HG03460 (cell line): ENCODE measurements around the gene PRCC.

Source experiments
- ATAC-seq: cut with Tn5 transposase; IDR thresholded peaks from one replicate; pipeline ENCODE4 v1.9.1; 2021; ENCODE audit not compliant: unreplicated experiment

The PRCC gene

DNA sequence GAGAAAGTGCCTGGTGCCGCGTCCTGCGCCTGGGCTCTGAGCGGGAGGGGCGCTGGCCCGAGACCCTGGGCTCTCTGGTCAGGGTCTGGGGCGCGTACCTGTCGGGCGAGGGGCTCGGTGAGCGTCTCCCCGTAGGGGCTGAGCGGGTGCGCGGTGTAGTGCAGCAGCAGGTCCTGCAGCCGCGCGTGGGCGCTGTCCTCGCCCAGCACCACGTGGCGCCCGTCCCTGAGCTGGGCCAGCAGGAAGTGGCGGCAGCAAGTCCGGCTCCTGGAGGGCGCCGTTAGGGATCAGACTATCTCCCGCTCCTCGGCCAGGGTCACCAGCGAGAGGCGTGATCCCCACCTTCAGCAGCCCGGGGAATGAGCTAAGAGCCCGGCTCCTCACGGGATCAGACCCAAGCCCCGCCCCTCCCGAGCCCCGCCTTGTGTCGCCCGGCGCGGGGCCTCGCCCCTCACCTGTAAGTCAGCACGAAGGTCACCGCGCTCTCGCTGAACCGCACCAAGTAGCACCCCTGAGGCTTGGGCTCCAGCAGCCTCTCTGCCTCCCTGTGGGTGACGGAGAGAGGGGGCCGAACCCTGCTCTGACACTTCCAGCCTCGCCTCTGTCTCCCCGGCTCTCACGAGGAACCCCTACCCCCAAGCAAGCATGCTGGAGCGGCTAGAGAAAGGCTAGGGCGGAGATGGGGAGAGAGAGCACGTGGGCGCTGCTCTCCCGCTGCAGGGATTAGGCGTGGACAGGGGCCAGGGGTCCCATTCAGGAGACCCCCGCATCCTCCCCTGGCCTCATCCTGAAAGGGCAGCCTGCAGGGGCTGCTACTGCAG is 46.6 kb downstream of the PRCC start:
- no peak for ATAC-seq

DNA sequence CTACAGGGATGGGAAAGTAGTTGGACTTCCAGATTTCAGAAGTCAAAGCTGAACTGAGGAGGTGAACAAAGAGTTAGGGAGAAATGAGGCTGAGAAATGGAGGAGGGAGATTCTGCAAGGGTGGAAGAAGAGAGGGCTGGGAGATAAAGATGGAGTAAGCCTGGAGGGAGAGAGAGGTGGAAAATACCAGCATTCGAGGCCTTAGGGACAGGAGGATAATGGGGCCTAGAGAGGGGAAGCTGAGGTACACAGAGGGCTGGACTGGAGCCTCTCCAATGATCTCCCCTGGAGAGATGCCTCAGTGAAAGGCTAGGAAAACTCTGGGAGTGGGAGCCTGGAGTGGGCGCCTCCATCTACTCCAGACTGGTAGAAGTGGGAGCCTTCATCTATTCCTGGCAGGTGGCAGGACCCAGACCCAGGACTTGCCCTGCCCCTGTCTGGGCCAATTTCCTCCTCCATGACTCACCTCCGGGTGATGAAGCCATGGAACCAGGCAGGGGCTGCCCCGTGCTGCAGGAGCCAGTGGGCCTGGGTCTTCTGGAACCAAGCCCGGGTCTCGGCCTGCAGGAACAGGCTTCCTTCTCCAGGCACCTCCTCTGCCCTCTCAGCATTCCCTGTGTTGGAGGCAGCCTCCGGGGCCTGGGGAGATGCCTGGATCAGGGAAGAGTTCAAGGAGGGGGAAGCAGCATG is 47.4 kb downstream of the PRCC start:
- no peak for ATAC-seq

DNA sequence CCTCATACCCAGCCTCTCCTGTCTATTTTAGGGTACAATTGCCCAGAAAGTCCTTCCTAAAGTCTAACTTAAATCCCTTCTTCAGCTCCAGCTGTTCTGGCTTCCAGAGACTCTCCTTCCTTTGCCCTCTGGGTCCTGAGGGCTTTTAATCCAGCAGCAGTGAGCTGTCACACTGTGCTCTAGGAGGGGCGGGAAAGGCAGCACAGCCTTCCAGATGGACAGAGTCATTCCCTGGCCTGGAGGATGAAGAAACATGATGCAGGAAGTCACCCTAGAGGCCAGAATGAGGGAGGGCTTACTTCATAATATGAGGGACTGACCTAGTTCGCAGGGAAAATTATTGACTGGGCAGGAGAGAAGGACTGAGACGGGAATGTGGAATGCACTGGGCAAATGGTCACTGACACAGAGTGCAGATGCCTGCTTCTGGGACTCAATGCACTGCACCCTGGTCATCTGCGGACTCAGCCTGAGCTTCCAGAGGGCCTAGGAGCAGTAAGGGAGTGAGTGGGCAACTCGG is 48.0 kb downstream of the PRCC start:
- ATAC-seq: no peak

GRCh38 chr1:156815961-156816422 is 48.7 kb downstream of the PRCC start:
- no peak for ATAC-seq

- ATAC-seq: peak; percentile 79
Observed at GRCh38 chr1:156816561-156817328, 49.4 kb downstream of the PRCC start, which contains the start of gene SH2D2A. TSS of gene SH2D2A (minus strand) at chr1:156816848. CDS start at chr1:156816708, 140 bp downstream.

- no peak for ATAC-seq
Observed at GRCh38 chr1:156821801-156822200, 54.5 kb downstream of the PRCC start.

DNA sequence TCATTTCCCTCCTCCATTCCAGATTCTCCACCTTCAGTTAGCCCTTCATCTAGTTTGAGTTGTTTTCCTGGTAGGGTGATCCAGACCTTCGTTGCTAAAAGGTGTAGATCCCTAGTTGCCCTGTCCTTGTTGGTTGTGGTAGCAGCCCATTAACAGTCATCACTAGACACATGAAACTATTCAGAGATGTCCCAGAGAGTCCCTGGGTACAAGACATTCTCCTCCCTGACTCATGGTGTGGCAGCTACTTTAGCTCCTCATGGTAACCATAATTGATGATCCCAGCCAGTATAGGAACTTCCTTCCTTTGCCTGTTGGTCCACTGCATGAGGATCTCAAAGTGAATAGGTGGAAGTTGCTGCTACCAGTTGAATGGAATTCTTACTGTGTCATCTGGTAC is 55.3 kb downstream of the PRCC start:
- no peak for ATAC-seq

DNA sequence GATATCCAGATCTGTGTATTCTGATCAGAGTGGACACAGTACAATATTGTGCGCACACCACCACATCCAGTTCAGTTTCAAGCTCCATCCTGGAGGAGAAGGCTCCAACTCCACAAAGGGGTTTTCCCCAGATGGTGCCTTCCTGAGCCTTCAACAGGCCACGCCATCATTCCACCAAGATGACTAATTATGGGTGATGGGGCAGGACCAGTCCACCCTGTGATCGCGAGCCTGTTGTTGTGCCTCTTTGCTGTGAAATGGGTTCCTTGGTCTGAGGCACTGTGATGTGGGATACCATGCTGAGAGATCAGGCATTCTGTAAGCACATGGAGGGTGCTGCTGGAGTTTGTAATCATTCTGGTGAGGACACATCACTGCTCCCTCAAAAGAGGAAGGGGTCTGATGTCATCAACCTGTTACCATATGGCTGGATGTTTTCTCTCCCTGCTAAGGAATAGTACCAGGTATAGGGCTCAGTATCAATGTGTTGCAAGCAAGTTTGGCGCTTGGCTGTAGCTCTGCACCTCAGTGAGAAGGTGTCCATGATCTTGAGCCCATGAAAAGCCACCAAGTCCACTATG is 56.0 kb downstream of the PRCC start:
- ATAC-seq: no peak

- ATAC-seq: no peak
Observed at GRCh38 chr1:156826630-156827029, 59.3 kb downstream of the PRCC start.

- ATAC-seq: no peak
Observed at GRCh38 chr1:156828400-156829124, 61.2 kb downstream of the PRCC start.

- ATAC-seq: no peak
Observed at GRCh38 chr1:156832434-156832833, 65.1 kb downstream of the PRCC start.

GRCh38 chr1:156833603-156834002 is 66.3 kb downstream of the PRCC start:
- no peak for ATAC-seq

- ATAC-seq: no peak
Observed at GRCh38 chr1:156834322-156834721, 67.0 kb downstream of the PRCC start.

DNA sequence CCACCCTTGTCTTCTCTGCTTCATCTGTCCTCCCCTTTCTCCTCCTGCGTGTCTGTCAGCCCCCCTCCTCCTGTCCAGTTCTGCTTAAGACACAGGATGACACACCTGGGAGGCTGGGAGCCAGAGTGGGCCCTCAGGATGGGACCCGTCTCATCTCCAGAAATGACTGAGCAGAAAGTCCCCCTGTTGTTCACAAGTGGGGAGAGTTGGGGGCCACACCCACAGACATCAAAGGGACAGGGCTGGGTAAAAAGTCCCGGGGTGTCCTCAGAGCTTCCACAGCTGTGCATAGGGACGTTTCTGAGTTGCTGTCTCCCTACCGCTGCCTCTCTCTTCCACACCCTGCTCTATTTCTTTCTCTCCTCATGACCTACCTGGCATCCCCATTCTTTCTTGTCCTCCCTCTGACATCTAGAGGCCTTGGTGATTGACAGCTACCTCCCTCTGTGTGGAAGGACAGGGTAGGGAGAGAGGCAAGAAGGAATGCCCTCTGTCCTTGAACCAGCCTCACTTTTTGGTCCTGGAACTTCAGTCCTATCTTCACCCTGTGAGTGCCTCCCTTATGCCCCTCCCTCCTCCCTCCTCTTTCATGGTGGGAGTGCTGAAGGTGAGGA is 68.8 kb downstream of the PRCC start:
- peak; percentile 54 for ATAC-seq

DNA sequence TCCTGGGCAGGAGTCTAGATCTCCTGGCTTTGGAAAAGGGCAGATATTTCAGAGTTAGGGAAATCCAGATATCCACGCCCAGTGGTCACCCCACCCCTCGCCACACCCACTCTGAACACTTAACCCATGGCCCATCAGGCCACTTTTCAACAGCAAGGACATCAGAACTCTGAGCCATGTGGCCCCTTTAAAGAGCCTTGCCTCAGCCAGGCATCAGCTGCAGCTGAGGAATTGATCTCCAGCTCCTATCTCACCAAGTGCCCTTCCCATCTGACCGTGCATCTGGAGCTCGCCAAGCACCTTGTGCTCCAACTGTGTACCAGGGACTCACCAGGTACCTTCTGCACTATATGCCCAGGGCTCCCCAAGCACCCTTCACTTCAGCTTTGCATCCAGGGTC is 69.6 kb downstream of the PRCC start:
- no peak for ATAC-seq

DNA sequence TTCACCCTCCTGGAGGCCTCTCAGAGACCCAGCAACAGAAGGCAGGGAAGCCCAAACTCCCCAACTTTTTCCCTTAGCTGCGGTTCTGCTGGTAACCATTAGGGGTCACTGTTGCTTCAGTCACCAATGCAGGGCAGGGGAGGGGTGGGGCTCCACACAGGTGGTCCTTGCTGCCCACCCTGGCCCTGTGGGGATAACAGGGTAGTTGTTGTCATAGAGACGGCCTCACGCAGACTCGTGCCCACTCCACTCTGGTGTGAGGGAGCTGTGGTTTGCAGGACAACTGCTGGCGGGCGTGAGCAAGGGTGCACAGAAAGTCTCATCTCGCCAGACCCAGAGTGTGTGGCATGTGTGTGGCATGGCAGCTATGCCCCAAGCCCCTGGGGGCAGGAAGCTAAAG is 71.6 kb downstream of the PRCC start:
- no peak for ATAC-seq

GRCh38 chr1:156839426-156840109 is 72.2 kb downstream of the PRCC start:
- ATAC-seq: no peak

DNA sequence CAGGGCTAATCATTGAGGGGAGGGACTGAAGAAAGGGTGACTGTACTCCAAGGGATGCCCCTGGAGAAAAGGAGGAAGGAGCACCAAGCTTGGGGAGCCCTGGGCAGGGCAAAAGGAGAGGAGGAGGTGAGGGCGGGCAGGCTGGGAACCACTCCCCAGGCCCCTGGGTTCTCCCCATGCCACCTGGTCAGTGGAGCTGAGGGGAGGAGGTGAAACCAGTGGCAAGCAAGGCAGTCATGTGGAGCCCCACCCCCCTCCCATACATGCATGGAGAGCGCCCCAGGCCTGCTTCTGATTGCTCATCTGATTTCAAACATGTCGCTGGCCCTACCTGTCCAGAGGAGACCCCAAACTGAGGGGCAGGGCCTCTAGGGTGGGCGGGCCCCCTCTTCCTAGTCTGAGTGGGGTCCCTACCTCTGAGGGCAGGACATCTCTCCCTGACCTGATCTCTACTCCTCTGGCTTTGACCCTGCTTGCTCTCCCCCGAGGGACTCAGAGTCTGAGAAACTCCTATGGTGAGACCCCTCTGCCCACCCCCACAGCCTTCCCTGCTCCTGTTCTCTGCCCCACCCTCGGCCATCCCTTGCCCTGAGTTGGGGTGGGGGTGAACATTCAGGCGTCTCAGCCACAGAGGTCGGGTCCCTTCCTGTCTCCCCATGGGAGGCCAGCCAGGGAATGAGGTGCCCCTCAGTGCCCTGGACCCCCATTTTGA is 73.0 kb downstream of the PRCC start:
- no peak for ATAC-seq

DNA sequence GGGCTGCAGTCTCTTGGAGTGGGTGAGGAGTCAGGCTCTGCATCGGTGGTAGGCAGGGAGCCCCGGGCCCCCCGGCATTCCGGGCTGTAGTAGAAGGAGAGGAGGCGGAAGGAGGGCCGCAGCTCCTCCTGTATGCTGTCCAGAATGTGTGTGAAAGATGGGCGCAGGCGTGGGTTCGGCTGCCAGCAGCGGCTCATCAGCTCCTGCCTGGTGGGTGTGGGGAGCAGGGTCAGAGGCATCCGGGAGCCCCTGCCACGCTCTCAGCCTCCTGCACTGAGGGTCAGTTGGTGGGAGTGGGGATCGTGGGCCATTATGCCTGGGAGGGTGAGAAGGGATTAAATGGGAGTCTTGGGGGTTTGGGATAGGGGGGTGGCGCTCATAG is 73.6 kb downstream of the PRCC start:
- no peak for ATAC-seq
